Right renal cortex interstitium (tissue), 3 donors: ENCODE data around the gene STH. TPM values are rescaled to one million over a fixed set of nuclear protein-coding genes. Genes with fewer than 3 reads are reported as not detected.

Source experiments
- DNase-seq, 3 donors: peaks; one replicate each; pipeline ENCODE4 v3.0.0-alpha.2; 2013; ENCODE audit warnings: low read depth in 3 of 3, low spot score in 2 of 3
- polyA plus RNA-seq, 3 donors: library from polyadenylated mRNA; unstranded; fragments of 120-200 nt; gene quantifications; one replicate each; pipeline ENCODE4 v1.2.1, GENCODE V29; 2013; ENCODE audit not compliant: insufficient read length in 3 of 3

Gene STH
- polyA plus RNA-seq, 3 donors = not detected

- DNase-seq = no peak
Observed at GRCh38 chr17:46025060-46025459, 26.0 kb downstream of the STH start.

GRCh38 chr17:46025510-46026165, 26.6 kb downstream of the STH start:
- DNase-seq = no peak

GRCh38 chr17:46026166-46027047, 27.4 kb downstream of the STH start:
- DNase-seq = no peak

GRCh38 chr17:46027048-46027975, 28.3 kb downstream of the STH start:
- no peak for DNase-seq

- DNase-seq = no peak
Observed at GRCh38 chr17:46027976-46028325, 28.9 kb downstream of the STH start.

GRCh38 chr17:46028374-46028773, 29.3 kb downstream of the STH start:
- no peak for DNase-seq

- no peak for DNase-seq
Observed at GRCh38 chr17:46028981-46029565, 30.0 kb downstream of the STH start.

- no peak for DNase-seq
Observed at GRCh38 chr17:46029627-46030026, 30.6 kb downstream of the STH start.

- no peak for DNase-seq
Observed at GRCh38 chr17:46030752-46031151, 31.7 kb downstream of the STH start.

- DNase-seq = no peak
Observed at GRCh38 chr17:46031440-46031839, 32.4 kb downstream of the STH start.

GRCh38 chr17:46031920-46032319, 32.9 kb downstream of the STH start:
- no peak for DNase-seq

GRCh38 chr17:46032909-46033308, 33.9 kb downstream of the STH start:
- DNase-seq = no peak

GRCh38 chr17:46033392-46033791, 34.3 kb downstream of the STH start:
- no peak for DNase-seq

- no peak for DNase-seq
Observed at GRCh38 chr17:46035112-46035818, 36.2 kb downstream of the STH start.

GRCh38 chr17:46036491-46036890, 37.4 kb downstream of the STH start:
- no peak for DNase-seq

GRCh38 chr17:46037722-46038255, 38.7 kb downstream of the STH start:
- DNase-seq = no peak

GRCh38 chr17:46038414-46038813, 39.4 kb downstream of the STH start:
- DNase-seq = no peak

GRCh38 chr17:46038937-46039336, 39.9 kb downstream of the STH start:
- DNase-seq = no peak

- no peak for DNase-seq
Observed at GRCh38 chr17:46039592-46040186, 40.6 kb downstream of the STH start.
